Neural cell (in vitro differentiated cells): Measurements from ENCODE around the gene MCOLN1. TPM values are rescaled to one million over a fixed set of nuclear protein-coding genes. Genes with fewer than 3 reads are reported as not detected.

Source experiments
- H2AFZ ChIP-seq: fragments of 200-600, 300-800 bp; sonication (generic), shearing (Covaris generic); 2 replicates; pipeline ENCODE4 v1.6.0; 2014; ENCODE audit warnings: low read depth, mild to moderate bottlenecking, antibody characterized with exemption, low read length, moderate library complexity
- H3F3A ChIP-seq: fragments of 200-600 bp; shearing (Covaris generic); 2 replicates; pipeline ENCODE4 v1.6.1; 2016; ENCODE audit warnings: mild to moderate bottlenecking, moderate library complexity, mixed read lengths, antibody characterized with exemption, low read length; ENCODE audit not compliant: insufficient read depth, poor library complexity, severe bottlenecking
- H3K27ac ChIP-seq: fragments of 200-600, 300-800 bp; sonication (generic), shearing (Covaris generic); 2 replicates; pipeline ENCODE4 v1.5.1; 2014; ENCODE audit warnings: mild to moderate bottlenecking, low read length, moderate library complexity
- H3K27me3 ChIP-seq: fragments of 300-800, 200-600 bp; sonication (generic), shearing (Covaris generic); 2 replicates; pipeline ENCODE4 v1.6.0; 2014; ENCODE audit warnings: mild to moderate bottlenecking, low read depth, low read length, moderate library complexity; ENCODE audit not compliant: insufficient read depth
- H3K36me3 ChIP-seq: fragments of 300-800, 200-600 bp; sonication (generic), shearing (Covaris generic); 2 replicates; pipeline ENCODE4 v1.5.1; 2014; ENCODE audit warnings: mild to moderate bottlenecking, antibody characterized with exemption, low read length, moderate library complexity; ENCODE audit not compliant: insufficient read depth
- H3K4me2 ChIP-seq: fragments of 300-800, 200-600 bp; sonication (generic), shearing (Covaris generic); 2 replicates; pipeline ENCODE4 v1.6.0; 2014; ENCODE audit warnings: mild to moderate bottlenecking, low read length
- H3K4me3 ChIP-seq: fragments of 300-800, 200-600 bp; sonication (generic), shearing (Covaris generic); 2 replicates; pipeline ENCODE4 v1.5.1; 2014; ENCODE audit warnings: mild to moderate bottlenecking, low read length, moderate library complexity
- H3K79me2 ChIP-seq: fragments of 200-600 bp; shearing (Covaris generic); replicated peaks from 2 replicates; pipeline ENCODE4 v1.6.0; 2014; ENCODE audit warnings: mild to moderate bottlenecking, low read length, moderate library complexity; ENCODE audit not compliant: insufficient read depth
- H3K9ac ChIP-seq: fragments of 300-800, 200-600 bp; sonication (generic), shearing (Covaris generic); 2 replicates; pipeline ENCODE4 v1.6.1; 2016; ENCODE audit warnings: mild to moderate bottlenecking, low read length, mixed read lengths
- H3K9me2 ChIP-seq: fragments of 200-600 bp; shearing (Covaris generic); 2 replicates; pipeline ENCODE4 v1.6.1; 2016; ENCODE audit warnings: mild to moderate bottlenecking, low read length, mixed read lengths; ENCODE audit not compliant: insufficient read depth
- H3K9me3 ChIP-seq: fragments of 200-600, 300-800 bp; sonication (generic), shearing (Covaris generic); 2 replicates; pipeline ENCODE4 v1.6.1; 2016; ENCODE audit warnings: mild to moderate bottlenecking, mixed run types, low read length, moderate library complexity, mixed read lengths
- H4K20me1 ChIP-seq: fragments of 200-600 bp; shearing (Covaris generic); 2 replicates; pipeline ENCODE4 v1.6.1; 2016; ENCODE audit warnings: mild to moderate bottlenecking, mixed run types; ENCODE audit not compliant: insufficient read depth
- EP300 ChIP-seq: fragments of 450-650 bp; conservative IDR thresholded peaks from 2 replicates; pipeline ENCODE4 v1.6.1; 2014; ENCODE audit warnings: antibody characterized with exemption, mild to moderate bottlenecking, moderate library complexity; ENCODE audit not compliant: poor library complexity, severe bottlenecking
- EZH2 ChIP-seq: fragments of 200-600, 300-800 bp; shearing (Covaris generic), sonication (generic); IDR thresholded peaks from 2 replicates; pipeline ENCODE4 v1.6.1; 2014; ENCODE audit warnings: antibody characterized with exemption, low read length, borderline replicate concordance, mild to moderate bottlenecking; ENCODE audit not compliant: insufficient read depth, poor library complexity, severe bottlenecking
- MXI1 ChIP-seq: fragments of 450-650 bp; conservative IDR thresholded peaks from 2 replicates; pipeline ENCODE4 v1.6.1; 2014; ENCODE audit warnings: antibody characterized with exemption, mild to moderate bottlenecking; ENCODE audit not compliant: poor library complexity, severe bottlenecking
- POLR2AphosphoS5 ChIP-seq: IDR thresholded peaks from 2 replicates; pipeline ENCODE4 v1.6.1; 2012
- RAD21 ChIP-seq: fragments of 450-650 bp; conservative IDR thresholded peaks from 2 replicates; pipeline ENCODE4 v1.6.1; 2014; ENCODE audit warnings: antibody characterized with exemption, mild to moderate bottlenecking, moderate library complexity
- SMC3 ChIP-seq: fragments of 450-650 bp; conservative IDR thresholded peaks from 2 replicates; pipeline ENCODE4 v1.6.1; 2014; ENCODE audit warnings: antibody characterized with exemption, mild to moderate bottlenecking, moderate library complexity; ENCODE audit not compliant: poor library complexity
- TAF1 ChIP-seq: IDR thresholded peaks from 2 replicates; pipeline ENCODE4 v1.6.1; 2012; ENCODE audit warnings: low read depth
- polyA plus RNA-seq: library from polyadenylated mRNA; depleted of rRNA; stranded (reverse); fragments of >200 nt; gene quantifications from 2 replicates; pipeline ENCODE4 v1.2.3, GENCODE V29; 2014
- TF ChIP-seq, protein P1 (sequence below): fragments of 450-650 bp; IDR thresholded peaks from 2 replicates; pipeline ENCODE4 v1.5.1; 2014; ENCODE audit warnings: antibody characterized with exemption, mild to moderate bottlenecking, moderate library complexity; ENCODE audit not compliant: poor library complexity, severe bottlenecking
- TF ChIP-seq, protein P2 (sequence below): IDR thresholded peaks from 2 replicates; pipeline ENCODE4 v1.6.1; 2012; ENCODE audit warnings: borderline replicate concordance

Gene MCOLN1
- polyA plus RNA-seq, 1 donor from 2014 or later = 16.9 TPM

GRCh38 chr19:7521551-7522071 lies 813 bp upstream of the MCOLN1 start:
- Histone ChIP-seq H3K27me3 (no peaks in the 10 kb centered on the region), H3K36me3 (no peaks in the 10 kb centered on the region), H3K27ac (peak overlapping the region; percentile 64), H3K9me3 (no peaks in the 10 kb centered on the region), H4K20me1 (no peaks in the 10 kb centered on the region), H2AFZ (peak overlapping the region; percentile 80), H3K4me2 (peak overlapping the region; percentile 95), H3K4me3 (peak overlapping the region; percentile 87), H3K9me2 (no peaks in the 10 kb centered on the region), H3K79me2 (peaks cover 11% of the 10 kb centered on the region), H3F3A (no peaks in the 10 kb centered on the region), H3K9ac (peak overlapping the region; percentile 69)
- TF ChIP-seq EP300 (no peak), MXI1 (no peak), RAD21 (no peak), EZH2 (no peak), POLR2AphosphoS5 (no peak), SMC3 (no peak), TAF1 (no peak)
- TF ChIP-seq, protein P1, sequence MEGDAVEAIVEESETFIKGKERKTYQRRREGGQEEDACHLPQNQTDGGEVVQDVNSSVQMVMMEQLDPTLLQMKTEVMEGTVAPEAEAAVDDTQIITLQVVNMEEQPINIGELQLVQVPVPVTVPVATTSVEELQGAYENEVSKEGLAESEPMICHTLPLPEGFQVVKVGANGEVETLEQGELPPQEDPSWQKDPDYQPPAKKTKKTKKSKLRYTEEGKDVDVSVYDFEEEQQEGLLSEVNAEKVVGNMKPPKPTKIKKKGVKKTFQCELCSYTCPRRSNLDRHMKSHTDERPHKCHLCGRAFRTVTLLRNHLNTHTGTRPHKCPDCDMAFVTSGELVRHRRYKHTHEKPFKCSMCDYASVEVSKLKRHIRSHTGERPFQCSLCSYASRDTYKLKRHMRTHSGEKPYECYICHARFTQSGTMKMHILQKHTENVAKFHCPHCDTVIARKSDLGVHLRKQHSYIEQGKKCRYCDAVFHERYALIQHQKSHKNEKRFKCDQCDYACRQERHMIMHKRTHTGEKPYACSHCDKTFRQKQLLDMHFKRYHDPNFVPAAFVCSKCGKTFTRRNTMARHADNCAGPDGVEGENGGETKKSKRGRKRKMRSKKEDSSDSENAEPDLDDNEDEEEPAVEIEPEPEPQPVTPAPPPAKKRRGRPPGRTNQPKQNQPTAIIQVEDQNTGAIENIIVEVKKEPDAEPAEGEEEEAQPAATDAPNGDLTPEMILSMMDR = no peak
- TF ChIP-seq, protein P2, sequence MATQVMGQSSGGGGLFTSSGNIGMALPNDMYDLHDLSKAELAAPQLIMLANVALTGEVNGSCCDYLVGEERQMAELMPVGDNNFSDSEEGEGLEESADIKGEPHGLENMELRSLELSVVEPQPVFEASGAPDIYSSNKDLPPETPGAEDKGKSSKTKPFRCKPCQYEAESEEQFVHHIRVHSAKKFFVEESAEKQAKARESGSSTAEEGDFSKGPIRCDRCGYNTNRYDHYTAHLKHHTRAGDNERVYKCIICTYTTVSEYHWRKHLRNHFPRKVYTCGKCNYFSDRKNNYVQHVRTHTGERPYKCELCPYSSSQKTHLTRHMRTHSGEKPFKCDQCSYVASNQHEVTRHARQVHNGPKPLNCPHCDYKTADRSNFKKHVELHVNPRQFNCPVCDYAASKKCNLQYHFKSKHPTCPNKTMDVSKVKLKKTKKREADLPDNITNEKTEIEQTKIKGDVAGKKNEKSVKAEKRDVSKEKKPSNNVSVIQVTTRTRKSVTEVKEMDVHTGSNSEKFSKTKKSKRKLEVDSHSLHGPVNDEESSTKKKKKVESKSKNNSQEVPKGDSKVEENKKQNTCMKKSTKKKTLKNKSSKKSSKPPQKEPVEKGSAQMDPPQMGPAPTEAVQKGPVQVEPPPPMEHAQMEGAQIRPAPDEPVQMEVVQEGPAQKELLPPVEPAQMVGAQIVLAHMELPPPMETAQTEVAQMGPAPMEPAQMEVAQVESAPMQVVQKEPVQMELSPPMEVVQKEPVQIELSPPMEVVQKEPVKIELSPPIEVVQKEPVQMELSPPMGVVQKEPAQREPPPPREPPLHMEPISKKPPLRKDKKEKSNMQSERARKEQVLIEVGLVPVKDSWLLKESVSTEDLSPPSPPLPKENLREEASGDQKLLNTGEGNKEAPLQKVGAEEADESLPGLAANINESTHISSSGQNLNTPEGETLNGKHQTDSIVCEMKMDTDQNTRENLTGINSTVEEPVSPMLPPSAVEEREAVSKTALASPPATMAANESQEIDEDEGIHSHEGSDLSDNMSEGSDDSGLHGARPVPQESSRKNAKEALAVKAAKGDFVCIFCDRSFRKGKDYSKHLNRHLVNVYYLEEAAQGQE = no peak

GRCh38 chr19:7522923-7523667 lies 671 bp downstream of the MCOLN1 start:
- Histone ChIP-seq H3K9me2 (no peaks in the 10 kb centered on the region), H4K20me1 (no peaks in the 10 kb centered on the region), H2AFZ (no peak overlapping the region), H3K4me2 (peak overlapping the region; percentile 70), H3K9ac (peak overlapping the region; percentile 59), H3K4me3 (peak overlapping the region; percentile 87), H3K79me2 (no peaks in the 10 kb centered on the region), H3K27me3 (no peaks in the 10 kb centered on the region), H3K36me3 (no peaks in the 10 kb centered on the region), H3F3A (no peaks in the 10 kb centered on the region), H3K9me3 (no peaks in the 10 kb centered on the region), H3K27ac (no peak overlapping the region)
- TF ChIP-seq POLR2AphosphoS5 (no peak), SMC3 (no peak), RAD21 (no peak), TAF1 (no peak), MXI1 (no peak), EP300 (no peak), EZH2 (no peak)
- TF ChIP-seq, protein P1 = no peak
- TF ChIP-seq, protein P2 = no peak
